Neural crest cell (in vitro differentiated cells): ENCODE measurements around the gene BAIAP2. TPM values are rescaled to one million over a fixed set of nuclear protein-coding genes. Genes with fewer than 3 reads are reported as not detected.
A peak's percentile ranks its signal among the peaks of the same experiment; 100 is the strongest.

Experiments used
- DNase-seq: peaks from one replicate; pipeline ENCODE4 v3.0.0; 2021; ENCODE audit warnings: low read depth, mixed read lengths, low spot score
- H3K27ac Mint-ChIP-seq: one replicate; pipeline ENCODE4 v1.8.0; 2021; ENCODE audit warnings: mild to moderate bottlenecking, mixed read lengths; ENCODE audit not compliant: unreplicated experiment
- H3K27me3 Mint-ChIP-seq: 2 replicates; pipeline ENCODE4 v1.8.0; 2021; ENCODE audit warnings: low read depth, mild to moderate bottlenecking, mixed read lengths
- H3K36me3 Mint-ChIP-seq: 2 replicates; pipeline ENCODE4 v1.8.0; 2021; ENCODE audit warnings: low read depth, mild to moderate bottlenecking, mixed read lengths
- H3K4me1 Mint-ChIP-seq: 2 replicates; pipeline ENCODE4 v1.8.0; 2021; ENCODE audit warnings: mixed read lengths
- H3K4me3 Mint-ChIP-seq: one replicate; pipeline ENCODE4 v1.8.0; 2021; ENCODE audit warnings: mild to moderate bottlenecking, mixed read lengths
- H3K9me3 Mint-ChIP-seq: 2 replicates; pipeline ENCODE4 v1.8.0; 2021; ENCODE audit warnings: mixed read lengths
- total RNA-seq: library from RNA; stranded (reverse); gene quantifications from 2 replicates; pipeline ENCODE4 v1.2.1, GENCODE V29; 2021
- TF ChIP-seq, protein P1 (sequence below): fragments of 200-600 bp; sonication (generic); conservative IDR thresholded peaks from 2 replicates; pipeline ENCODE4 v1.5.0; 2021; ENCODE audit warnings: antibody characterized with exemption, mild to moderate bottlenecking

Gene BAIAP2
- total RNA-seq, 1 donor from 2014 or later: 47.5 TPM

DNA sequence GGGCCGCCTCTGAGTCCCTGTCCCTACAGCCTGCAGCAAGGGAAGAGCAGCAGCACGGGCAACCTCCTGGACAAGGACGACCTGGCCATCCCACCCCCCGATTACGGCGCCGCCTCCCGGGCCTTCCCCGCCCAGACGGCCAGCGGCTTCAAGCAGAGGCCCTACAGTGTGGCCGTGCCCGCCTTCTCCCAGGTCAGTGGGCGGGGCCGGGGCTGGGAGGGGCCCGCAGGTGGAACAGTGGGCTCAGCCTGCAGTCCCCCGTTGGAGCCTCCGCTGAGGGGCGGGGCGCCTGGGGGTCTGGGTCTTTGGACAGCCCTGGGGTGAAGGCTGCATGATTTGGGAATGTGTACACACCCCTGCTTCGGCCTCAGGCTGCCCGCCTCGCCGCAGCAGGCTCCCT is 71.8 kb downstream of the BAIAP2 start:
- Mint-ChIP-seq H3K4me3 (no peak overlapping the region), H3K36me3 (no peaks in the 10 kb centered on the region), H3K27ac (no peak overlapping the region), H3K27me3 (no peaks in the 10 kb centered on the region), H3K9me3 (no peaks in the 10 kb centered on the region), H3K4me1 (no peaks in the 10 kb centered on the region)
- TF ChIP-seq, protein P1, sequence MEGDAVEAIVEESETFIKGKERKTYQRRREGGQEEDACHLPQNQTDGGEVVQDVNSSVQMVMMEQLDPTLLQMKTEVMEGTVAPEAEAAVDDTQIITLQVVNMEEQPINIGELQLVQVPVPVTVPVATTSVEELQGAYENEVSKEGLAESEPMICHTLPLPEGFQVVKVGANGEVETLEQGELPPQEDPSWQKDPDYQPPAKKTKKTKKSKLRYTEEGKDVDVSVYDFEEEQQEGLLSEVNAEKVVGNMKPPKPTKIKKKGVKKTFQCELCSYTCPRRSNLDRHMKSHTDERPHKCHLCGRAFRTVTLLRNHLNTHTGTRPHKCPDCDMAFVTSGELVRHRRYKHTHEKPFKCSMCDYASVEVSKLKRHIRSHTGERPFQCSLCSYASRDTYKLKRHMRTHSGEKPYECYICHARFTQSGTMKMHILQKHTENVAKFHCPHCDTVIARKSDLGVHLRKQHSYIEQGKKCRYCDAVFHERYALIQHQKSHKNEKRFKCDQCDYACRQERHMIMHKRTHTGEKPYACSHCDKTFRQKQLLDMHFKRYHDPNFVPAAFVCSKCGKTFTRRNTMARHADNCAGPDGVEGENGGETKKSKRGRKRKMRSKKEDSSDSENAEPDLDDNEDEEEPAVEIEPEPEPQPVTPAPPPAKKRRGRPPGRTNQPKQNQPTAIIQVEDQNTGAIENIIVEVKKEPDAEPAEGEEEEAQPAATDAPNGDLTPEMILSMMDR: no peak
- DNase-seq: no peak

DNA sequence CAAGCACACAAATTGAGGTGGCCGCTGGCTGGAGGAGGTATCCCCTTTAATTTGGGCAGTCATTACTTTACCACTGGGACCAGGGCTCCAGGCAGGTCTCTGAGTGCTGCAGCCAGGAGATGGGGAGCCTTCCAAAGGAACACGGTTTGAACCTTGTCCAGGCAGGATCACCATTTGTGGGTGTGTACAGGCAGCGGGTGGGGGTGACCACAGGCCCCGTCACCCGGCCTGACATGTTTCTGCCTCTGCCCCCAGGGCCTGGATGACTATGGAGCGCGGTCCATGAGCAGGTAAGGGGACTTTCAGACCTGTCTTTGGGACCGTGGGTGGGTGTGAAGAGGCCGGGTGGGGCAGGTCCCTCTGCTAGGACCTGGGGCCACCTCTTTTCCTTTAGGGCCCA is 73.3 kb downstream of the BAIAP2 start:
- no peaks in the 10 kb centered on the region for H3K4me1 Mint-ChIP-seq
- H3K27me3 Mint-ChIP-seq: no peaks in the 10 kb centered on the region
- no peaks in the 10 kb centered on the region for H3K36me3 Mint-ChIP-seq
- no peak overlapping the region for H3K4me3 Mint-ChIP-seq
- no peak for DNase-seq
- TF ChIP-seq, protein P1: no peak
- H3K27ac Mint-ChIP-seq: no peak overlapping the region
- H3K9me3 Mint-ChIP-seq: no peaks in the 10 kb centered on the region

DNA sequence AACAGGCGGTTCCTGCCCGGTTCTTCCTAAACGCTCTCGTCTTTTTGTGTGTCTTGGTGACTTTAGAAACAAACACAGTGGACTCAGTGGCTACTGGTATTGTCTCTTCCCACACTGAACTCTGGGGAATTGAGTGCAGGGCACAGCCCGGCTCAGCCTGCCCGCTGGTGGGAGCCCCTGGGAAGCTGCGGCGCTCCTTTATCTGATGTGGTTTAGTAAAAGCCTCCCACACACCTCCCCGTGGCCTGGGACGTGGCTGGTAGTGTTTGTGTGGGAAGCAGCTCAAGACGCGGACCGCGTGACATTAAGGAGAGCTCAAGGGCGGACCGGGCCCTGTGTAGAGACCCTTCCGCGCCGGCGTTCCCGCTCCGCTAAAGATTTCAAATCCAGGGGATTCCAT is 75.0 kb downstream of the BAIAP2 start:
- Mint-ChIP-seq H3K4me1 (peaks cover 3% of the 10 kb centered on the region), H3K9me3 (no peaks in the 10 kb centered on the region), H3K27me3 (no peaks in the 10 kb centered on the region), H3K36me3 (no peaks in the 10 kb centered on the region), H3K4me3 (no peak overlapping the region), H3K27ac (peak overlapping the region; percentile 92)
- no peak for DNase-seq
- TF ChIP-seq, protein P1: no peak

DNA sequence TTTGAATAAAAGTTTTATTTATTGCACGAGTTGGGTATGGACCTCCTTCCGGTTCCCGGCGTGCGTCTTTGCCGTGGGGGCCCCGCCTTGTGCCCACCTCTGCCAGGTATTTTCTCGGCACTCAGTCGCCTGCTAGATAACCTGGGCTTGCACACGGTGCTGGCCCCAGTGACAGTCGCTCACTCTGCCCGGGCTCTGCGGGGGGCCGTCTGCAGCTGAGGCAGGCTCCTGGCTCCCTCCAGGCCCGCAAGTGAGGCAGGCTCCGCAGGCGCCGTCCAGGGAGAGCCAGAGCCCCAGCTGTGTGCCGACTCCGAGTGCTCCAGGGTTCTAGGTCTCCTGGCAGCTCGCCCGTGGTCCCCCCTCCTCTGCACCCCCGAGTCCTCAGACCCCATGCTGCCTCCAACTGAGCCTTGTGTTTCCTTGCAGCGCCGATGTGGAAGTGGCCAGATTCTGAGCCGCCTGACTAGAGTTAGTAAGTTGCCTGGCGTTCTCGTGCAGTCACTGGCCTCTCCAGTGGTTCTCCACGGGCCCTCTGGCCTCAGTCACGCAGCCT is 75.6 kb downstream of the BAIAP2 start:
- TF ChIP-seq, protein P1: no peak
- no peak overlapping the region for H3K27ac Mint-ChIP-seq

DNA sequence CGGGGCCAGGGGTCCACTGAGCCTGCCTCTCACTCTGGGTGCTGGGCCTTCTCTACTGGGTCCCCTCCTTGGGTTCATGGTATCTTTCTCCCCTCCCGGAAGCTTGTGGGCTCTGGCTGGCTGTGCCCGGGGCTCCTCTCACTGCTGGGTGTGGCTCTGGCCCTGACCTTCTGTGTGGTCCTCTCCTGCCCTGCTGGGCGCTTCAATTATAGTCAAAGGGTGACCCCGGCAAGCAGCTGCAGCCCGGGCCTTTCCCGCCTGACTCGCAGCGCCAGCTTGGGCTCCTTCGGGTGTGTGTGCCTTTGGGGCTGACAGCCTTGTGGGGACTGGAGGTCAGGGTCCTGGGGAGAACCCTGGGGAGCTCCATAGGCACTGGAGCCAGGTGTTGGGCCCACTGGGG is 76.1 kb downstream of the BAIAP2 start:
- H3K27me3 Mint-ChIP-seq: no peaks in the 10 kb centered on the region
- H3K36me3 Mint-ChIP-seq: no peaks in the 10 kb centered on the region
- H3K27ac Mint-ChIP-seq: no peak overlapping the region
- H3K4me3 Mint-ChIP-seq: no peak overlapping the region
- H3K9me3 Mint-ChIP-seq: no peaks in the 10 kb centered on the region
- DNase-seq: no peak
- peaks cover 4% of the 10 kb centered on the region for H3K4me1 Mint-ChIP-seq
- TF ChIP-seq, protein P1: no peak

More for the DNA sequence above, 75.6 kb downstream of the BAIAP2 start:
- Mint-ChIP-seq H3K4me1 (peaks cover 4% of the 10 kb centered on the region), H3K36me3 (no peaks in the 10 kb centered on the region), H3K27me3 (no peaks in the 10 kb centered on the region), H3K9me3 (no peaks in the 10 kb centered on the region), H3K4me3 (no peak overlapping the region)
- DNase-seq: no peak
